Measurements from ENCODE around the gene KRTAP10-12. TPM values are rescaled to one million over a fixed set of nuclear protein-coding genes. Genes with fewer than 3 reads are reported as not detected.
A peak's percentile ranks its signal among the peaks of the same experiment; 100 is the strongest.

Gene KRTAP10-12
- total and polyA plus RNA-seq, 4 experiments from 2014 or later: not detected

- no peaks in the 10 kb centered on the region for H3K27me3 Mint-ChIP-seq
- intact Hi-C loops (cut with micrococcal nuclease): no loop called here
Measured at GRCh38 chr21:44739316-44739715, 42.3 kb downstream of the KRTAP10-12 start.

DNA sequence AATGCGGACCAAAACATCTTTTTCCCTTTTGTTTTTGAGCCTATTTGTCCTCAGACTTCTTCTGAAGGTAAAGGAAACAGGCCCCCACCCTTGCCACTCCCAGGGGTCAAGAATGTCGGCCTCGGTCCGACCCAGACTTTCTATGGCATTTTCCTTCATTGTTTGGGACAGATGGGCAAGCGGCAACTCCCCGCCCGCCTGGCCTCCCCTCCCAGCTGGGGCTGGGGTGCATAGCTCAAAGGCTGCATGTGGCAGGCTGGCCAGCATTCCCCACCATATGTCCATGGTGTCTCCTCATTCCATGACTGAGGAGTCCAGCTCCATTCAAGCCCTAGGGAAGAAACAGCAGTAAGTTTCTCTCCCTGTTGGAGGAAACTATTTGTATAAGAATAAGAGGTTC lies 43.8 kb downstream of the KRTAP10-12 start:
- peaks cover 0 to 2% (median 0%) of the 10 kb centered on the region in 8 donors for H3K9me3 Mint-ChIP-seq
- no peak for DNase-seq
- Histone ChIP-seq H3K4me1 (ENCODE audit: insufficient read depth, low read length) (no peaks in the 10 kb centered on the region), H3K27me3 (ENCODE audit: insufficient read depth, low read length) (no peaks in the 10 kb centered on the region), H3K9me3 (ENCODE audit: control insufficient read depth in 1 of 2, low read length in 2 of 2) (no peaks in the 10 kb centered on the region), H3K4me3 (ENCODE audit: low read length in 2 of 2) (no peak overlapping the region), H3K27ac (ENCODE audit: low read depth, low read length) (no peak overlapping the region), H3K36me3 (ENCODE audit: insufficient read depth, low read length) (no peaks in the 10 kb centered on the region)
- H3K27me3 Mint-ChIP-seq: no peaks in the 10 kb centered on the region
- ChIA-PET CTCF (ENCODE audit: partially characterized antibody) (interaction anchor here (0.7 to 7.5 kb wide), 7 partner anchors 12 to 230 kb away, joined by 3 to 269 read pairs (median 4); partner anchors contain the start of gene KRTAP12-3), POLR2A (ENCODE audit: partially characterized antibody) (no interaction called here)
- H3K4me3 Mint-ChIP-seq: no peak overlapping the region
- H3K36me3 Mint-ChIP-seq: no peaks in the 10 kb centered on the region
- peak overlapping the region in 3 of 7 donors; percentile 50 to 79 (median 55) for H3K27ac Mint-ChIP-seq
- peaks cover 4 to 12% (median 5%) of the 10 kb centered on the region in 4 donors for H3K4me1 Mint-ChIP-seq
- intact Hi-C loops (cut with micrococcal nuclease): no loop called here

More at GRCh38 chr21:44739316-44739715, 42.3 kb downstream of the KRTAP10-12 start:
- POLR2A ChIA-PET (ENCODE audit: partially characterized antibody): interaction anchor here (0.6 to 1.1 kb wide), 3 partner anchors 65 to 287 kb away, joined by 3 read pairs; partner anchors contain the start of gene KRTAP12-3
- Mint-ChIP-seq H3K4me1 (peaks cover 4 to 12% (median 5%) of the 10 kb centered on the region in 4 donors), H3K9me3 (peaks cover 0 to 2% (median 0%) of the 10 kb centered on the region in 8 donors), H3K36me3 (no peaks in the 10 kb centered on the region), H3K27ac (peak overlapping the region in 3 of 7 donors; percentile 43 to 69 (median 55)), H3K4me3 (no peak overlapping the region)
- Histone ChIP-seq H3K4me1 (ENCODE audit: insufficient read depth, low read length) (no peaks in the 10 kb centered on the region), H3K9me3 (ENCODE audit: control insufficient read depth in 1 of 2, low read length in 2 of 2) (no peaks in the 10 kb centered on the region), H3K27ac (ENCODE audit: low read depth, low read length) (no peak overlapping the region), H3K4me3 (ENCODE audit: low read length in 2 of 2) (no peak overlapping the region), H3K27me3 (ENCODE audit: insufficient read depth, low read length) (no peaks in the 10 kb centered on the region), H3K36me3 (ENCODE audit: insufficient read depth, low read length) (no peaks in the 10 kb centered on the region)
- CTCF ChIA-PET (ENCODE audit: partially characterized antibody): interaction anchor here (0.7 to 7.5 kb wide), 6 partner anchors 14 to 229 kb away, joined by 3 to 269 read pairs (median 4); no protein-coding TSS in a partner anchor
- no peak for DNase-seq

DNA sequence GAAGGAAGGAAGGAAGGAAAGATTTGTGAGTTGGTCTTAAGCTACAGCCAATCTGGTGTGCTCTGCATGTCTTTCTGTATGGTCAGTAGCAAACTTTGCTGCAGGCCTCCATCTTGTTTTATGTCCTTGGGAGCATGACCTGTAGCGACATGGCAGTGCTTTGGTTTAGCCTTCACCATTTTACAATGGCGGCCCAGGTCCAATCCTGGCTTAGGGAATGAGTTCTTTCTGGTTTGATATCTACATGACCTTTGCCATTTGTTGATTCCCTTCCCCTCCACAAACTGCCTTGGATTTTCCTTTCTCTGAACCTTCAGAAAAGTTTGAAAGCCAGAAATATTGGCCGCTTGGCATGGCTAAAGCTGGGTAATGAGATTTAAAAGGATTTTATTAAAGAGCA lies 44.9 kb downstream of the KRTAP10-12 start:
- Mint-ChIP-seq H3K4me3 (no peak overlapping the region), H3K27ac (peak overlapping the region in 1 of 7 donors; percentile 13), H3K36me3 (no peaks in the 10 kb centered on the region), H3K9me3 (peaks cover 0 to 2% (median 0%) of the 10 kb centered on the region in 8 donors), H3K27me3 (no peaks in the 10 kb centered on the region), H3K4me1 (peaks cover 4 to 12% (median 4%) of the 10 kb centered on the region in 4 donors)
- H3K4me1 ChIP-seq (ENCODE audit: insufficient read depth, low read length): no peaks in the 10 kb centered on the region
- H3K36me3 ChIP-seq (ENCODE audit: insufficient read depth, low read length): no peaks in the 10 kb centered on the region
- POLR2A ChIA-PET (ENCODE audit: partially characterized antibody): interaction anchor here (1.1 to 1.7 kb wide), 4 partner anchors 84 to 232 kb away, joined by 6 to 20 read pairs (median 10); partner anchors contain the start of gene KRTAP12-3
- H3K9me3 ChIP-seq (ENCODE audit: control insufficient read depth in 1 of 2, low read length in 2 of 2): no peaks in the 10 kb centered on the region
- H3K4me3 ChIP-seq (ENCODE audit: low read length in 2 of 2): no peak overlapping the region
- no peak overlapping the region for H3K27ac ChIP-seq (ENCODE audit: low read depth, low read length)
- H3K27me3 ChIP-seq (ENCODE audit: insufficient read depth, low read length): no peaks in the 10 kb centered on the region
- no peak for DNase-seq
- intact Hi-C loops (cut with micrococcal nuclease): loop anchor here (1.0 kb wide), 1 partner anchor 51 kb away; no protein-coding TSS in a partner anchor
- CTCF ChIA-PET (ENCODE audit: partially characterized antibody): interaction anchor here (0.7 to 7.5 kb wide), 33 partner anchors 11 to 240 kb away, joined by 3 to 269 read pairs (median 4); partner anchors contain the start of genes KRTAP10-11, KRTAP12-3, KRTAP12-4 and UBE2G2

DNA sequence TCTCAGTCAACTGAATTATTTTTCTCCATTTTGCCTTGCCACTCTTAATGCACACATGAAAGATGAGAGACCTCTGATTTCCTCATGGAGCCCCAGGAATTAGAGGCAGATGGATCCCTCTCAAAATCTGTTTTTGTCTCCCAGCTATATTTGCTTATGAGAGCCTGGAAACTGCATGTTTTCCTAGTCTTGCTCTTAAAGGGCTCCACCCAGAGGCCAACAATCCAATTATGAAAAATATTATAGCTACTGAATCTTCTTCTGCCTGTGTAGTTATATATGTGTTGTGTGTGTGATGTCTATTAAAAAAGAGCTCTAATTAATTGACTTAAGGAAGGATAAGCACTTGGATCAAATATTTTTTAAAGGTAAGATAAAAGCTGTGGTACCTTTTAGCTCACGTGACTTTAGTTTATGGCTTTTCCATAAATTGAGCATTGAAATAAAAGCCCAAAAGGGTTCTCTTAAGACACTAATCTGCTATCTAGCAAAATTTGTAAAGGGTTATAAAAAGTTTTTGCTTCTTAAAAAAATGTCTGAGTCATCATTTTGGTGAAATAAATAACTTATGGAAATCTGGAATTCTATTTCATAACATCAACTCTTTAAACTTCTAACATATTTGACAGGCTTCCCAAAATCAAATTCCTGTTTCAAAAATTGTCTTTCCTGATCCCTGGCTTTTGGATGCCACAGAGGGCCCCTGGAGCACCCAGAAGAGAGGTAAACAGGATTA lies 45.6 kb downstream of the KRTAP10-12 start:
- Mint-ChIP-seq H3K27ac (peak overlapping the region in 4 of 7 donors; percentile 48 to 83 (median 79)), H3K36me3 (no peaks in the 10 kb centered on the region), H3K27me3 (peaks cover 0 to under 1% of the 10 kb centered on the region in 2 donors), H3K4me3 (no peak overlapping the region), H3K9me3 (no peaks in the 10 kb centered on the region), H3K4me1 (peaks cover 4 to 12% (median 4%) of the 10 kb centered on the region in 4 donors)
- CTCF ChIA-PET (ENCODE audit: partially characterized antibody): interaction anchor here (0.6 to 7.5 kb wide), 36 partner anchors 11 to 241 kb away, joined by 3 to 269 read pairs (median 4); partner anchors contain the start of genes KRTAP10-11, KRTAP12-3, KRTAP12-4 and UBE2G2
- DNase-seq: peak in 4 of 5 donors; percentile 40 to 54 (median 47)
- Histone ChIP-seq H3K36me3 (ENCODE audit: insufficient read depth, low read length) (no peaks in the 10 kb centered on the region), H3K4me1 (ENCODE audit: insufficient read depth, low read length) (no peaks in the 10 kb centered on the region), H3K9me3 (ENCODE audit: control insufficient read depth in 1 of 2, low read length in 2 of 2) (no peaks in the 10 kb centered on the region), H3K27me3 (ENCODE audit: insufficient read depth, low read length) (no peaks in the 10 kb centered on the region), H3K27ac (ENCODE audit: low read depth, low read length) (no peak overlapping the region), H3K4me3 (ENCODE audit: low read length in 2 of 2) (no peak overlapping the region)
- POLR2A ChIA-PET (ENCODE audit: partially characterized antibody): interaction anchor here (1.1 to 1.7 kb wide), 4 partner anchors 85 to 232 kb away, joined by 6 to 20 read pairs (median 10); partner anchors contain the start of gene KRTAP12-3
- intact Hi-C loops (cut with micrococcal nuclease): loop anchor here (1.0 kb wide), 1 partner anchor 51 kb away; no protein-coding TSS in a partner anchor

Other genes with a start within 250 kb of the KRTAP10-12 start
- 1 to 10 TPM; 1.4 to 1.5 TPM for gene LRRC3, start 241.7 kb upstream of the KRTAP10-12 start, total RNA-seq
- under 1 TPM; 0.11 to 0.61 TPM for gene LRRC3, start 241.7 kb upstream of the KRTAP10-12 start, polyA plus RNA-seq
- not detected for gene KRTAP10-1, start 157.0 kb upstream of the KRTAP10-12 start, total RNA-seq
- not detected for gene KRTAP10-1, start 157.0 kb upstream of the KRTAP10-12 start, polyA plus RNA-seq
- gene KRTAP10-2, start 145.7 kb upstream of the KRTAP10-12 start, total RNA-seq: not detected
- not detected for gene KRTAP10-2, start 145.7 kb upstream of the KRTAP10-12 start, polyA plus RNA-seq
- not detected for gene KRTAP10-3, start 138.4 kb upstream of the KRTAP10-12 start, total RNA-seq
- gene KRTAP10-3, start 138.4 kb upstream of the KRTAP10-12 start, polyA plus RNA-seq: not detected
- gene KRTAP10-4, start 123.4 kb upstream of the KRTAP10-12 start, total RNA-seq: not detected
- gene KRTAP10-4, start 123.4 kb upstream of the KRTAP10-12 start, polyA plus RNA-seq: not detected
- gene KRTAP10-5, start 116.6 kb upstream of the KRTAP10-12 start, total RNA-seq: not detected
- gene KRTAP10-5, start 116.6 kb upstream of the KRTAP10-12 start, polyA plus RNA-seq: not detected
- gene KRTAP10-6, start 104.7 kb upstream of the KRTAP10-12 start, total RNA-seq: not detected
- gene KRTAP10-6, start 104.7 kb upstream of the KRTAP10-12 start, polyA plus RNA-seq: not detected
- not detected for gene KRTAP10-7, start 96.6 kb upstream of the KRTAP10-12 start, total RNA-seq
- gene KRTAP10-7, start 96.6 kb upstream of the KRTAP10-12 start, polyA plus RNA-seq: not detected
- not detected for gene KRTAP10-8, start 85.1 kb upstream of the KRTAP10-12 start, total RNA-seq
- gene KRTAP10-8, start 85.1 kb upstream of the KRTAP10-12 start, polyA plus RNA-seq: not detected
- not detected for gene KRTAP10-9, start 70.1 kb upstream of the KRTAP10-12 start, total RNA-seq
- gene KRTAP10-9, start 70.1 kb upstream of the KRTAP10-12 start, polyA plus RNA-seq: not detected
- gene KRTAP10-10, start 59.8 kb upstream of the KRTAP10-12 start, total RNA-seq: not detected
- not detected for gene KRTAP10-10, start 59.8 kb upstream of the KRTAP10-12 start, polyA plus RNA-seq
- gene KRTAP10-11, start 50.8 kb upstream of the KRTAP10-12 start, total RNA-seq: not detected
- not detected for gene KRTAP10-11, start 50.8 kb upstream of the KRTAP10-12 start, polyA plus RNA-seq
- gene KRTAP12-4, start 42.5 kb upstream of the KRTAP10-12 start, total RNA-seq: not detected
- gene KRTAP12-4, start 42.5 kb upstream of the KRTAP10-12 start, polyA plus RNA-seq: not detected
- not detected for gene KRTAP12-3, start 39.2 kb upstream of the KRTAP10-12 start, total RNA-seq
- gene KRTAP12-3, start 39.2 kb upstream of the KRTAP10-12 start, polyA plus RNA-seq: 1 to 10 TPM in 1 of 2 donors, not detected in 1; 1.2 TPM
- gene KRTAP12-2, start 30.2 kb upstream of the KRTAP10-12 start, total RNA-seq: not detected
- gene KRTAP12-2, start 30.2 kb upstream of the KRTAP10-12 start, polyA plus RNA-seq: not detected
- gene KRTAP12-1, start 15.0 kb upstream of the KRTAP10-12 start, total RNA-seq: not detected
- not detected for gene KRTAP12-1, start 15.0 kb upstream of the KRTAP10-12 start, polyA plus RNA-seq
- gene TSPEAR, start 14.4 kb downstream of the KRTAP10-12 start, total RNA-seq: not detected
- gene TSPEAR, start 14.4 kb downstream of the KRTAP10-12 start, polyA plus RNA-seq: under 1 TPM in 1 of 2 donors, not detected in 1; 0.07 TPM
- 100 to 1,000 TPM; 125 to 131 TPM for gene UBE2G2, start 104.6 kb downstream of the KRTAP10-12 start, total RNA-seq
- 10 to 100 TPM; 51.8 to 65.9 TPM for gene UBE2G2, start 104.6 kb downstream of the KRTAP10-12 start, polyA plus RNA-seq
- gene SUMO3, start 120.9 kb downstream of the KRTAP10-12 start, total RNA-seq: 10 to 100 TPM; 36.3 to 37.3 TPM
- gene SUMO3, start 120.9 kb downstream of the KRTAP10-12 start, polyA plus RNA-seq: 10 to 100 TPM; 74.9 to 99.7 TPM
- gene PTTG1IP, start 176.5 kb downstream of the KRTAP10-12 start, total RNA-seq: 100 to 1,000 TPM in 1 of 2 experiments, 10 to 100 TPM in 1; 98.7 to 110 TPM
- 10 to 100 TPM; 84.8 to 92.4 TPM for gene PTTG1IP, start 176.5 kb downstream of the KRTAP10-12 start, polyA plus RNA-seq
- 100 to 1,000 TPM; 278 to 291 TPM for gene ITGB2, start 223.7 kb downstream of the KRTAP10-12 start, total RNA-seq
- 100 to 1,000 TPM; 538 to 575 TPM for gene ITGB2, start 223.7 kb downstream of the KRTAP10-12 start, polyA plus RNA-seq
- 10 to 100 TPM; 17.7 to 21.6 TPM for gene SLX9, start 242.9 kb downstream of the KRTAP10-12 start, total RNA-seq
- gene SLX9, start 242.9 kb downstream of the KRTAP10-12 start, polyA plus RNA-seq: 10 to 100 TPM in 1 of 2 donors, 1 to 10 TPM in 1; 9.4 to 13.1 TPM

All from CD4-positive, alpha-beta memory T cell (primary cell).